Immature natural killer cell (primary cell): ENCODE measurements around the gene EID2B. TPM values are rescaled to one million over a fixed set of nuclear protein-coding genes. Genes with fewer than 3 reads are reported as not detected.

Source experiments
- DNase-seq, 3 donors: peaks; one replicate each; pipeline ENCODE4 v3.0.0; 2022; ENCODE audit warnings: mixed read lengths in 1 of 3
- H3K27ac Mint-ChIP-seq, 6 donors: one replicate each; pipeline ENCODE4 v1.8.0; 2020; ENCODE audit warnings: mixed read lengths in 6 of 6, mild to moderate bottlenecking in 5 of 6, inconsistent platforms in 4 of 6, moderate library complexity in 3 of 6
- H3K27me3 Mint-ChIP-seq, 3 donors: one replicate each; pipeline ENCODE4 v1.8.0; 2020 to 2021; ENCODE audit warnings: low read depth in 3 of 3, mild to moderate bottlenecking in 3 of 3, mixed read lengths in 3 of 3, moderate library complexity in 3 of 3, inconsistent platforms in 1 of 3
- H3K36me3 Mint-ChIP-seq, 3 donors: one replicate each; pipeline ENCODE4 v1.8.0; 2020; ENCODE audit warnings: mixed read lengths in 3 of 3, inconsistent platforms in 2 of 3, mild to moderate bottlenecking in 2 of 3
- H3K4me1 Mint-ChIP-seq, 2 donors: one replicate each; pipeline ENCODE4 v1.8.0; 2020; ENCODE audit warnings: inconsistent platforms in 2 of 2, mild to moderate bottlenecking in 2 of 2, mixed read lengths in 2 of 2, moderate library complexity in 1 of 2
- H3K4me3 Mint-ChIP-seq, 5 donors: one replicate each; pipeline ENCODE4 v1.8.0; 2020; ENCODE audit warnings: mild to moderate bottlenecking in 5 of 5, mixed read lengths in 5 of 5, inconsistent platforms in 3 of 5, moderate library complexity in 3 of 5
- H3K9me3 Mint-ChIP-seq, 6 donors: one replicate each; pipeline ENCODE4 v1.8.0; 2020; ENCODE audit warnings: mild to moderate bottlenecking in 6 of 6, mixed read lengths in 6 of 6, inconsistent platforms in 4 of 6, moderate library complexity in 3 of 6
- polyA plus RNA-seq, 3 donors: library from polyadenylated mRNA; unstranded; fragments of 300-500 nt; fragmentation: Illumina TruSeq; gene quantifications; one replicate each; pipeline ENCODE4 v1.2.3, GENCODE V29; 2021

Gene EID2B
- polyA plus RNA-seq, 3 donors from 2014 or later, result 5.4 to 6.9 (median 5.7) TPM

DNA sequence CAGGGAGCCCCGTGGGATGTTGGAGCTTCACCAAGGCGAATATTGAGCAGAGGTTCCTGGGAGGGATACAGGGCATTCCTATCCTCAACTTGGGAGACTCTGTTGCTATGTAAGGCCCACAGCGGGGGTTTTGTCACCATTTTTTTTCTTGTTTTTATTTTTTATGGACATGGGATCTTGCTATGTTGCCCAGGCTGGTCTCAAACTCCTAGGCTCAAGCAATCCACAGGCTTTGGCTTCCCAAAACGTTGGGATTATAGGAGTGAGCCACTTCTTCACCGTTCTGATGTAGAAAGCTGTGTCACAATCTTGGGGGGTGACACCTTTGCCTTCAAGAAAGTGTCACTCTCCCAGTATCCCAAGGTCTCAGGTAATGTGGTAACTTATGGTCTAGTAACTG lies 31.3 kb downstream of the EID2B start:
- Mint-ChIP-seq H3K4me1 (peaks cover 24 to 27% of the 10 kb centered on the region in 2 donors), H3K27ac (no peak overlapping the region), H3K27me3 (peaks cover 18 to 44% (median 20%) of the 10 kb centered on the region in 3 donors), H3K4me3 (no peak overlapping the region), H3K9me3 (peaks cover 0 to 3% (median 0%) of the 10 kb centered on the region in 6 donors), H3K36me3 (no peaks in the 10 kb centered on the region)
- no peak for DNase-seq

DNA sequence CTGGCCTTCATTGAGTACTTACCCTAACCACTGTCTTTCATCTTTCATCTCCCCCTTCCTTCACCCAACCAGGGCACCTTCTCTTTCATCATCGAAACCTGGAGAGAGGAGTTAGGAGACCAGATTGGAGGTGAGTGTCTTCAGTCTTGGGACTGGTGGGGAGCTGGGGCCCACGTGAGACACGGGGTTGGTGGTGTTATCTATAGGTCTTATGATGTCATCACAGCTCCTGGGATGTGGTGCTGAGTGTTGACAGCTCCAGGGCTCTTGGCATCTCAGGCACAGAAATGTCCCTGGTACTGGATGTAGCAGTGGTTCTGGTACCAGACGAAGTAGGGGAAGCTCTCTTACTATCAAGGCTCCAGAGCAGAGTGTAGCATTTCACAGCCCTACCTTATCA lies 32.1 kb downstream of the EID2B start:
- H3K4me1 Mint-ChIP-seq, result peaks cover 21 to 26% of the 10 kb centered on the region in 2 donors
- peaks cover 0 to 3% (median 0%) of the 10 kb centered on the region in 6 donors for H3K9me3 Mint-ChIP-seq
- peaks cover 18 to 47% (median 21%) of the 10 kb centered on the region in 3 donors for H3K27me3 Mint-ChIP-seq
- no peak overlapping the region for H3K27ac Mint-ChIP-seq
- no peak overlapping the region for H3K4me3 Mint-ChIP-seq
- no peak for DNase-seq
- H3K36me3 Mint-ChIP-seq, result no peaks in the 10 kb centered on the region

- DNase-seq, result no peak
- peaks cover 21 to 26% of the 10 kb centered on the region in 2 donors for H3K4me1 Mint-ChIP-seq
- peaks cover 0 to 3% (median 0%) of the 10 kb centered on the region in 6 donors for H3K9me3 Mint-ChIP-seq
- H3K4me3 Mint-ChIP-seq, result peak overlapping the region in 4 of 5 donors; percentile 27 to 60 (median 31)
- peaks cover 18 to 45% (median 20%) of the 10 kb centered on the region in 3 donors for H3K27me3 Mint-ChIP-seq
- H3K36me3 Mint-ChIP-seq, result no peaks in the 10 kb centered on the region
- no peak overlapping the region for H3K27ac Mint-ChIP-seq
Observed at GRCh38 chr19:39499932-39500331, 32.7 kb downstream of the EID2B start.

DNA sequence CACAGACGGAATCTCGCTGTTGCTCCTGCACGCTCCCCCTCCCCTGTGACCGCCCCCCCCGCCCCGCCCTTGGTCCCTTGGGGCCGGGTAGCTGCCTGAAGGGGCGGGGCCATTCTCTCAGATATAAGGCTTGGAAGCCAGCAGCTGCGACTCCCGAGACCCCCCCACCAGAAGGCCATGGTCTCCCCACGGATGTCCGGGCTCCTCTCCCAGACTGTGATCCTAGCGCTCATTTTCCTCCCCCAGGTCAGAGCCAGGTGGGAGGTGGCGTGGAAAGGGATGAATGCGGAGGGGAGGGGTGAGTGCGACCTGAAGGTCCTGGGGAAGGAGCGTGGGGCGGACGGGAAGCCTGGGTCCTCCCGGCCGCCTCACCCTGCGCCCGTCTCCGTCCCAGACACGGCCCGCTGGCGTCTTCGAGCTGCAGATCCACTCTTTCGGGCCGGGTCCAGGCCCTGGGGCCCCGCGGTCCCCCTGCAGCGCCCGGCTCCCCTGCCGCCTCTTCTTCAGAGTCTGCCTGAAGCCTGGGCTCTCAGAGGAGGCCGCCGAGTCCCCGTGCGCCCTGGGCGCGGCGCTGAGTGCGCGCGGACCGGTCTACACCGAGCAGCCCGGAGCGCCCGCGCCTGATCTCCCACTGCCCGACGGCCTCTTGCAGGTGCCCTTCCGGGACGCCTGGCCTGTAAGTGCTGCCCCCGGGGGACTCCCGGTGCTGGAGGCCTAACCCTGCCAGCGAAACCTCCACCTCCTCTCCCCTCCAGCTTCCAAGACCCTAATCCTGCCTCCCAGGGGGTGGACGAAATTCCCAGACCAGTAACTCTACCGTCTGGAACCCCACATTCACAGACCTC lies 33.6 kb downstream of the EID2B start, which contains the start of gene DLL3:
DLL3 (plus strand) TSS at position 150 of the 845 bp plus-strand sequence; CDS start at position 178, 28 bp downstream.
- peaks cover 17 to 43% (median 18%) of the 10 kb centered on the region in 3 donors for H3K27me3 Mint-ChIP-seq
- H3K9me3 Mint-ChIP-seq, result peaks cover 0 to 3% (median 0%) of the 10 kb centered on the region in 6 donors
- H3K4me1 Mint-ChIP-seq, result peaks cover 21 to 26% of the 10 kb centered on the region in 2 donors
- peak within 1 kb of the TSS; percentile 1 to 60 (median 53) for H3K4me3 Mint-ChIP-seq
- no peaks in the 10 kb centered on the region for H3K36me3 Mint-ChIP-seq
- no peak for DNase-seq
- no peak within 1 kb of the TSS for H3K27ac Mint-ChIP-seq

- Mint-ChIP-seq H3K27me3 (peaks cover 15 to 40% (median 18%) of the 10 kb centered on the region in 3 donors), H3K36me3 (no peaks in the 10 kb centered on the region), H3K27ac (no peak overlapping the region)
Observed at GRCh38 chr19:39497996-39498797, 34.5 kb downstream of the EID2B start.

GRCh38 chr19:39497701-39497995 lies 35.0 kb downstream of the EID2B start:
- no peak for DNase-seq
- Mint-ChIP-seq H3K27me3 (peaks cover 14 to 39% (median 18%) of the 10 kb centered on the region in 3 donors), H3K9me3 (peaks cover 0 to 3% (median 0%) of the 10 kb centered on the region in 6 donors), H3K4me1 (peaks cover 14 to 20% of the 10 kb centered on the region in 2 donors), H3K4me3 (no peak overlapping the region), H3K27ac (no peak overlapping the region), H3K36me3 (peaks cover 0 to 2% (median 0%) of the 10 kb centered on the region in 3 donors)

More at GRCh38 chr19:39497996-39498797, 34.5 kb downstream of the EID2B start:
- peaks cover 0 to 3% (median 0%) of the 10 kb centered on the region in 6 donors for H3K9me3 Mint-ChIP-seq
- H3K4me1 Mint-ChIP-seq, result peaks cover 16 to 21% of the 10 kb centered on the region in 2 donors
- peak in 1 of 3 donors; percentile 21 for DNase-seq
- H3K4me3 Mint-ChIP-seq, result peak overlapping the region in 4 of 5 donors; percentile 1 to 59 (median 50)

DNA sequence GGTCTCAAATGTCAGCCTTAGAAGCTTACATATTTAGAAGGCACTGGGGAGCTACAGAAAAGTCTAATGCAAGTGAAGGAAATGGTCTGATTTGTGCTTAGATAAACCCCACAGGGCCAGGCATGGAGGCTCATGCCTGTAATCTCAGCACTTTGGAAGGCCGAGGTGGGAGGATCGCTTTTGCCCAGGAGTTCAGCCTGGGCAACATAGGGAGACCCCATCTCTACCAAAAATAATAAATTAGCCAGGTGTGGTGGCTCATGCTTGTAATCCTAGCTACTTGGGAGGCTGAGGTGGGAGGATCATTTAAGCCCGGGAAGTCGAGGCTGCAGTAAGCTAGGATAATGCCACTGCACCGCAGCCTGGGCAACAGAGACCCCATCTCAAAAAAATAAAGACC lies 36.6 kb downstream of the EID2B start:
- peaks cover 0 to 2% (median 0%) of the 10 kb centered on the region in 3 donors for H3K36me3 Mint-ChIP-seq
- peaks cover 14 to 20% of the 10 kb centered on the region in 2 donors for H3K4me1 Mint-ChIP-seq
- no peak for DNase-seq
- no peak overlapping the region for H3K27ac Mint-ChIP-seq
- no peak overlapping the region for H3K4me3 Mint-ChIP-seq
- H3K9me3 Mint-ChIP-seq, result peaks cover 0 to 3% (median 0%) of the 10 kb centered on the region in 6 donors
- peaks cover 10 to 32% (median 18%) of the 10 kb centered on the region in 3 donors for H3K27me3 Mint-ChIP-seq

DNA sequence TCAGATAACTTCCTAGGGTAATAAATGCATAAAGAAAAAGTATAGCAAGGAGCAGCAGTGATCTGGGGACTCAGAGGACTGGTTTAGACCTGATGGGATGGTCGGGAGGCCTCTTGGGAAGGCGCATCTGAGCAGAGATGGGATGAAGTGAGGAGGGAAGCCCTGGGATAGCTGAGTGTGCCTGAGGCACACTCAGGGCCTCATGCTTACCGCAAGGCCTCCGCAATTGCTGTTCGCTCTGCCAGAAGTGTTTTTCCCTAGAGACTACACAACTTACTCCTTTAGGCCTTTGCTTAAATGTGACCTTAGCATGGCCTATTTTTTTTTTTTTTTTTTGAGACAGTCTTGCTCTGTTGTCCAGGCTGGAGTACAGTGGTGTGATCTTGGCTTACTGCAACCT lies 38.0 kb downstream of the EID2B start:
- H3K27me3 Mint-ChIP-seq, result peaks cover 6 to 21% (median 10%) of the 10 kb centered on the region in 3 donors

DNA sequence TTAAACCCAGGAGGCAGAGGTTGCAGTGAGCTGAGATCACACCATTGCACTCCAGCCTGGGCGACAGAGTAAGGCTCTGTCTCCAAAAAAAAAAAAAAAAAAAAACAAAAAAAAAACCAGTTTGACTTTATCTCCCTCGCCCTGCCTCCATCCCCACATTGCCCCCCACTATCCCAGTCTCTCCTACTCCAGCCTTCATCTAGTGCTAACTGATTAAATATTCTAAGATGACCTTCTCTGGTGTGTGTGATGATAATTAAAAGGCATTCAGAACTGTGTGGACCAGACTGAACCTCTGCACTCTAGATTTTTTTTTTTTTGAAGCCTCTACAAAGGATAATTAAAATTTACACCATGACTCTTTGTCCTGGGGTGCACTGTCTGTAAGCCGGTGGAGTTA lies 39.9 kb downstream of the EID2B start:
- H3K27me3 Mint-ChIP-seq, result peaks cover 3 to 9% (median 4%) of the 10 kb centered on the region in 3 donors
- H3K27ac Mint-ChIP-seq, result no peak overlapping the region
- peaks cover 1 to 2% of the 10 kb centered on the region in 2 donors for H3K4me1 Mint-ChIP-seq
- H3K4me3 Mint-ChIP-seq, result no peak overlapping the region
- H3K36me3 Mint-ChIP-seq, result peaks cover 5 to 13% (median 10%) of the 10 kb centered on the region in 3 donors
- DNase-seq, result no peak
- no peaks in the 10 kb centered on the region for H3K9me3 Mint-ChIP-seq

More for the DNA sequence above, 38.0 kb downstream of the EID2B start:
- Mint-ChIP-seq H3K4me3 (no peak overlapping the region), H3K36me3 (peaks cover 0 to 6% (median 3%) of the 10 kb centered on the region in 3 donors), H3K27ac (no peak overlapping the region), H3K9me3 (peaks cover 0 to under 1% (median 0%) of the 10 kb centered on the region in 6 donors), H3K4me1 (peaks cover 11 to 16% of the 10 kb centered on the region in 2 donors)
- DNase-seq, result no peak

GRCh38 chr19:39492225-39492624 lies 40.4 kb downstream of the EID2B start:
- no peak overlapping the region for H3K27ac Mint-ChIP-seq
- no peaks in the 10 kb centered on the region for H3K9me3 Mint-ChIP-seq
- H3K4me1 Mint-ChIP-seq, result peaks cover 0 to 2% of the 10 kb centered on the region in 2 donors
- H3K36me3 Mint-ChIP-seq, result peaks cover 5 to 13% (median 10%) of the 10 kb centered on the region in 3 donors
- no peak overlapping the region for H3K4me3 Mint-ChIP-seq
- no peak for DNase-seq
- peaks cover 3 to 9% (median 4%) of the 10 kb centered on the region in 3 donors for H3K27me3 Mint-ChIP-seq

DNA sequence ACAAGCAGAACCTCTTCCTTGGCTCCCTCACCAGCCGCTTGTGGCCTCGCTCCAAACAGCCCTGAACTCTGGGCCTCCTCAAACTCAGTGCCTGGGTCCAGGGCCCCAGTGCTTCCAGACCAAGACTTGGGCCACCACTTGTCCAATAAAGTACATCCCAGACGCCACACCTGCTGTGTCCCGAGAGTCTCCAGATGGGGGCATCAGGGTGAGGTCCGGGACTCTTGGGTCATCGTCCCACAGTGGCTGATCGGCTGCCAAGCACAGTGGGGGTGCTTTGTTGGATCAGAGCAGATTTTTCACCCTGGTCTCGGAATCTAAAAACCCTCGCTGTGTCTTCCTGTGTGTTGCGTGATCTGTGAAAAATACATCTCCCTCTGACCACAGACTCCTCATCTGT lies 42.9 kb downstream of the EID2B start:
- peaks cover 9 to 19% (median 14%) of the 10 kb centered on the region in 3 donors for H3K36me3 Mint-ChIP-seq
- peaks cover 0 to 3% of the 10 kb centered on the region in 2 donors for H3K4me1 Mint-ChIP-seq
- no peak overlapping the region for H3K27ac Mint-ChIP-seq
- no peaks in the 10 kb centered on the region for H3K27me3 Mint-ChIP-seq
- H3K4me3 Mint-ChIP-seq, result no peak overlapping the region
- DNase-seq, result no peak
- no peaks in the 10 kb centered on the region for H3K9me3 Mint-ChIP-seq

DNA sequence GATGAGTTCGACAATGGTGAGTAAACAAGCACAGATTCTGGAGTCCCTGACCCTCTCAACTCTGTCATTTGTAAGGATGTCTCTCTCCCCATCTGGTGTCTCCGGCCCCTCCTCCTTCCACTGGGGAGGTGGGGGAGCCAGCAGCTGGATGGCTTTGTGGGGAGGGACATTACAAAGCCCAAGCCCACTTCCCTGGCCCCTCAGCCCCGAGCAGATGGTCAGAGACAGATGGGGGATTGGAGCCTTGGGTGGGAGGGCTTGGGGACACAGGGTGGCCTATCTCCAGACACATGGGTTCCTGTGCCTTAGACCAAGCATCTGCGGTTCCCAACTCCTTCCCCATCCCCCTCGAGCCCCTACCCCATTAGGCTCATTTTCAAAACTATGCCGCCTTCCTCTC lies 49.5 kb downstream of the EID2B start:
- Mint-ChIP-seq H3K27ac (peak overlapping the region in 1 of 6 donors; percentile 31), H3K4me1 (peaks cover 29 to 33% of the 10 kb centered on the region in 2 donors)

DNA sequence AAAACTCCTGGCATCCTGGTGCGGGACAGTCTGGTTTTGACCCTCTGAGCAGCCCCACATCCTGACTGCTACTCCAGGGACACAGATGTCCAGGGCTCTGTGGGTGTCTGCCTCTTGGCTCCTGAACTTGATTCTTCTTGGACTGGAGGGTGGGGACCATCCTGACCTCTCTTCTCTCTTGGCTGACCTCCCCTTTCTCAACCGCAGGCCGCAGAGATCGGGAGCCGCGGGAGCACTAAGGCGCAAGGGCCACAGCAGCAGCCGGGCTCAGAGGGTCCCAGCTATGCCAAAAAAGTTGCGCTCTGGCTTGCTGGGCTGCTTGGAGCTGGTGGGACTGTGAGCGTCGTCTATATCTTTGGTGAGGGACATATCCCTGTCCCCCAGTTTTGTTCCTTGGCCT lies 51.0 kb downstream of the EID2B start:
- DNase-seq, result no peak
- Mint-ChIP-seq H3K36me3 (peaks cover 3 to 5% (median 3%) of the 10 kb centered on the region in 3 donors), H3K4me3 (peak overlapping the region; percentile 88 to 96 (median 94)), H3K4me1 (peaks cover 27 to 33% of the 10 kb centered on the region in 2 donors), H3K27ac (peak overlapping the region; percentile 72 to 97 (median 92)), H3K27me3 (peaks cover 0 to 4% (median 2%) of the 10 kb centered on the region in 3 donors), H3K9me3 (no peaks in the 10 kb centered on the region)

More for the DNA sequence above, 49.5 kb downstream of the EID2B start:
- Mint-ChIP-seq H3K27me3 (peaks cover 0 to 4% (median 2%) of the 10 kb centered on the region in 3 donors), H3K4me3 (peak overlapping the region; percentile 17 to 65 (median 58)), H3K9me3 (no peaks in the 10 kb centered on the region), H3K36me3 (peaks cover 3 to 9% (median 4%) of the 10 kb centered on the region in 3 donors)
- no peak for DNase-seq
